Lower leg skin (tissue), 3 donors: ENCODE results near the gene OR2AG2.

Source experiments
- CTCF ChIP-seq, 3 donors: fragments of 450-650 bp; IDR thresholded peaks; one replicate each; pipeline ENCODE4 v1.5.1; 2016; ENCODE audit warnings: antibody characterized with exemption in 3 of 3, mild to moderate bottlenecking in 3 of 3, moderate library complexity in 2 of 3
- POLR2A ChIP-seq, 2 donors: fragments of 450-650 bp; IDR thresholded peaks; one replicate each; pipeline ENCODE4 v1.6.1; 2016 to 2017; ENCODE audit warnings: antibody characterized with exemption in 2 of 2, mild to moderate bottlenecking in 1 of 2, moderate library complexity in 1 of 2

DNA sequence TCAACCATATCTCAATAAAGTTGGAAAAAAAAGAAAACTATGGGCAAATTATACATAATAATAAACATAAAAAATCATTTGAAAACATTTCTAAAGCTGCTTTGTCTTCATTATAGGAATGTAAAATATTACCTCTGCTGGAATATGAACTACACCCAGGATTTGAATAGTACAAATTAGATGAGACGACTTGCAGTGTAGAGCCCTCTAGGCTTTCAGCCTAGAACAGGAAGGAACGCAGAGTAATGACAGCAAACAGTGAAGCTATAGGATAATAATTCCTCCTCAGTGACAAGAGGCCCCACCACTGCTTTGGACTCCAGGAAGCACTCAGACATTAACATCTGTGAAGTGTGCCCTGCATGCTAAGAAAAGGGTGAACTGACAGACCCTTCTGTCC, 18.8 kb upstream of the OR2AG2 start:
- TF ChIP-seq CTCF (IDR thresholded peaks at IDR 0.05) (no peak), POLR2A (IDR thresholded peaks at IDR 0.05) (no peak)
